ENCODE results near the gene PCYT1B.

GRCh38 chrX:24575496-24575895 lies 71.7 kb downstream of the PCYT1B start:
- TF ChIP-seq CTCF (IDR thresholded peaks at IDR 0.05 in 4 of 5, conservative IDR thresholded peaks at IDR 0.05 in 1 of 5) (no peak), POLR2A (IDR thresholded peaks at IDR 0.05) (no peak)

All from gastrocnemius medialis (tissue), 4 donors.